Ovary (tissue), 9 donors: ENCODE data around the gene FARP1. TPM values are rescaled to one million over a fixed set of nuclear protein-coding genes. Genes with fewer than 3 reads are reported as not detected.

Experiments used
- DNase-seq, 5 donors: peaks; one replicate each; pipeline ENCODE4 v3.0.0-alpha.2; 2019 to 2020
- H3K27ac ChIP-seq, 2 donors: fragments of 200-600 bp; one replicate each; pipeline versions ENCODE4 v1.5.1 to v1.8.0; 2019 to 2022
- H3K27me3 ChIP-seq: fragments of 200-600 bp; one replicate; pipeline ENCODE4 v1.8.0; 2022
- H3K36me3 ChIP-seq: fragments of 200-600 bp; sonication (generic); one replicate; pipeline ENCODE4 v1.5.1; 2019
- H3K4me1 ChIP-seq: one replicate; pipeline ENCODE4 v1.8.1; 2013; ENCODE audit warnings: mild to moderate bottlenecking, moderate library complexity; ENCODE audit not compliant: insufficient read depth
- H3K4me3 ChIP-seq: fragments of 200-600 bp; sonication (generic); one replicate; pipeline ENCODE4 v1.5.1; 2017
- H3K9me3 ChIP-seq, 2 donors: fragments of 200-600 bp in 1 of 2; sonication (generic) in 1 of 2; one replicate each; pipeline versions ENCODE4 v1.5.1 to v1.8.1; 2013 to 2019; ENCODE audit warnings: mild to moderate bottlenecking in 1 of 2, moderate library complexity in 1 of 2
- EP300 ChIP-seq: sonication (generic); formaldehyde crosslinking; IDR thresholded peaks from one replicate; pipeline ENCODE4 v1.6.1; 2017; ENCODE audit warnings: antibody characterized with exemption
- POLR2A ChIP-seq: fragments of 450-650 bp; IDR thresholded peaks from one replicate; pipeline ENCODE4 v1.6.1; 2017; ENCODE audit warnings: antibody characterized with exemption, mild to moderate bottlenecking, moderate library complexity
- WGBS, 3 donors: extraction: QIAGEN DNeasy Blood & Tissue Kit in 1 of 3; methylation state at CpG; one replicate each; pipeline versions ENCODE4 v1.1.5 to v1.1.7; 2013 to 2017; 5-methylcytosine and 5-hydroxymethylcytosine counted together
- intact Hi-C, 4 donors: fragments of 100-400 bp; cut with DNase I; formaldehyde crosslinking; loops; one replicate each; pipeline versions ENCODE4 v1.11.0 to v1.15.1; 2022 to 2023
- polyA plus RNA-seq, 2 donors: library from polyadenylated mRNA; stranded (reverse); fragments of 200-250 nt in 1 of 2; fragments of 350-450 nt in 1 of 2; fragmentation: Illumina TruSeq in 1 of 2; extraction: RNeasy Lipid Tissue Mini Kit (QIAGEN cat#74804) in 1 of 2; gene quantifications; one replicate each; pipeline ENCODE4 v1.2.3, GENCODE V29; 2013 to 2014
- total RNA-seq, 7 donors: library from RNA; depleted of rRNA in 2 of 7; stranded (reverse); fragments of >200 nt in 2 of 7; fragmentation: NEBNext Ultra II Directional in 3 of 7; extraction: Animal tissue kit (Norgen Biotek cat#: 25700) in 3 of 7; gene quantifications; one replicate each; pipeline versions ENCODE4 v1.1.0 to v1.2.4, GENCODE V29; 2016 to 2023
- TF ChIP-seq, protein P1 (sequence below), 3 donors: fragments of 450-650 bp in 2 of 3; fragments of 200-600 bp in 1 of 3; IDR thresholded peaks; one replicate each; pipeline versions ENCODE4 v1.5.1 to v1.8.0; 2016 to 2022; ENCODE audit warnings: antibody characterized with exemption in 3 of 3, mild to moderate bottlenecking in 1 of 3
- donor health status: DM: no; HTN: no; CAD: no; lungs with moderate emphysema.
- donor health status: DM: no; HTN: no; CAD: no.
- donor health status: Bipolar disorder and iron deficiency.
- donor health status: DM: yes; HTN: yes; CAD: no.
- donor health status: DM: no; HTN: no; CAD: no.
- donor health status: DM: yes; HTN: yes; CAD: no.

The FARP1 gene
- total and polyA plus RNA-seq, 9 donors: 10.2 to 90.1 (median 35.6) TPM

GRCh38 chr13:98242403-98242802, 99.5 kb downstream of the FARP1 start:
- H3K27ac ChIP-seq: no peak overlapping the region
- intact Hi-C loops: no loop called here
- no peaks in the 10 kb centered on the region for H3K4me1 ChIP-seq
- TF ChIP-seq POLR2A (no peak), EP300 (no peak)
- TF ChIP-seq, protein P1, sequence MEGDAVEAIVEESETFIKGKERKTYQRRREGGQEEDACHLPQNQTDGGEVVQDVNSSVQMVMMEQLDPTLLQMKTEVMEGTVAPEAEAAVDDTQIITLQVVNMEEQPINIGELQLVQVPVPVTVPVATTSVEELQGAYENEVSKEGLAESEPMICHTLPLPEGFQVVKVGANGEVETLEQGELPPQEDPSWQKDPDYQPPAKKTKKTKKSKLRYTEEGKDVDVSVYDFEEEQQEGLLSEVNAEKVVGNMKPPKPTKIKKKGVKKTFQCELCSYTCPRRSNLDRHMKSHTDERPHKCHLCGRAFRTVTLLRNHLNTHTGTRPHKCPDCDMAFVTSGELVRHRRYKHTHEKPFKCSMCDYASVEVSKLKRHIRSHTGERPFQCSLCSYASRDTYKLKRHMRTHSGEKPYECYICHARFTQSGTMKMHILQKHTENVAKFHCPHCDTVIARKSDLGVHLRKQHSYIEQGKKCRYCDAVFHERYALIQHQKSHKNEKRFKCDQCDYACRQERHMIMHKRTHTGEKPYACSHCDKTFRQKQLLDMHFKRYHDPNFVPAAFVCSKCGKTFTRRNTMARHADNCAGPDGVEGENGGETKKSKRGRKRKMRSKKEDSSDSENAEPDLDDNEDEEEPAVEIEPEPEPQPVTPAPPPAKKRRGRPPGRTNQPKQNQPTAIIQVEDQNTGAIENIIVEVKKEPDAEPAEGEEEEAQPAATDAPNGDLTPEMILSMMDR (IDR thresholded peaks at IDR 0.05): no peak
- H3K4me3 ChIP-seq: no peak overlapping the region
- no peak for DNase-seq
- H3K27me3 ChIP-seq: no peaks in the 10 kb centered on the region
- 90 to 94% (median 92%) methylated on average over 4 of the region's 4 CpGs for WGBS, 3 donors
- no peaks in the 10 kb centered on the region for H3K9me3 ChIP-seq
- no peaks in the 10 kb centered on the region for H3K36me3 ChIP-seq

DNA sequence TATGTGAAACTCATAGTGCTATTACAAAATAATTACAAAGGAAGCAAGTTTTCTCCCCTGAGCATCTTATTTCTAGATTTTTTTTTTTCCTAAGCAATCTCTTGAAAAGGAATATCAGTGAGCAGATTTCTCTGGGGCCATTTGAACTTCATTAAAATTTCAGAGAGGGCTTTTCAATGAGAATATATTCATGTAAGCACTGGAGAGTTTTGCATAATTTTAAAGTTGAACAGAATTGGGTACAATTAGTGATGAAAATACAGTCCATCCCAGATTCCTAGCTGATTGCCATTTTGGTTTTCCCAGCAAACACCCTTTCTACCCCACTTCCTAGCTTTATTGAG, 101.0 kb downstream of the FARP1 start:
- H3K4me3 ChIP-seq: no peak overlapping the region
- H3K9me3 ChIP-seq: no peaks in the 10 kb centered on the region
- no peak overlapping the region for H3K27ac ChIP-seq
- TF ChIP-seq, protein P1 (IDR thresholded peaks at IDR 0.05): no peak
- TF ChIP-seq POLR2A (no peak), EP300 (no peak)
- no peaks in the 10 kb centered on the region for H3K27me3 ChIP-seq
- no peaks in the 10 kb centered on the region for H3K4me1 ChIP-seq
- no peak for DNase-seq
- no peaks in the 10 kb centered on the region for H3K36me3 ChIP-seq
- intact Hi-C loops: no loop called here

DNA sequence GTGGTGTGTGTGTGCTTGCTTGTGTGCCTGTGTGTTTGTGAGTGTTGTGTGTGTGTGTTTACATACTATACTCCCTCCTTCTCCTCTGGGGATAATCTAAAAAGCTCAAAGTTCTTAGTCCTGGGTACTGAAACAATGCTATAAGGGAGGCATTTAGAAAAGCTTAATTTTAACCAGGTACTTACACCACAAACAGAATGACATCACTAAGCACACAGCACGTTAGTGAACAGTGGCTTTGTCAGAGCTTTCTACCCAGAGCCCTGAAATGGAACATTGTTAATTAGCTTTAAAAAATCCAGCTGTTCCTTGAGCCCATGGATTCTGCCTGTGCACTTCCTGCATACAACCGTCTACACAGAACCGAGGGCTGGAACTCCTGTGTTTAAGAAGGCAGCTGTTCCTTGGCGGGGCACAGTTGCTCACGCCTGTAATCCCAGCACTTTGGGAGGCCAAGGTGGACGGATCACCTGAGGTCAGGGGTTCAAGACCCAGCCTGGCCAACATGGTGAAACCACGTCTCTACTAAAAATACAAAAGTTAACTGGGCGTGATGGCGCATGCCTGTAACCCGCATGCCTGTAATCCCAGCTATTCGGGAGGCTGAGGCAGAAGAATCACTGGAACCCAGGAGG, 103.8 kb downstream of the FARP1 start:
- no peaks in the 10 kb centered on the region for H3K36me3 ChIP-seq
- intact Hi-C loops: no loop called here
- TF ChIP-seq, protein P1 (IDR thresholded peaks at IDR 0.05): no peak
- no peak for TF ChIP-seq POLR2A
- TF ChIP-seq EP300: no peak
- no peaks in the 10 kb centered on the region for H3K9me3 ChIP-seq
- no peaks in the 10 kb centered on the region for H3K4me1 ChIP-seq
- no peak overlapping the region for H3K4me3 ChIP-seq
- WGBS, 3 donors: 64 to 76% (median 69%) methylated on average over 11 of the region's 11 CpGs
- H3K27ac ChIP-seq: no peak overlapping the region
- DNase-seq: no peak
- no peaks in the 10 kb centered on the region for H3K27me3 ChIP-seq

DNA sequence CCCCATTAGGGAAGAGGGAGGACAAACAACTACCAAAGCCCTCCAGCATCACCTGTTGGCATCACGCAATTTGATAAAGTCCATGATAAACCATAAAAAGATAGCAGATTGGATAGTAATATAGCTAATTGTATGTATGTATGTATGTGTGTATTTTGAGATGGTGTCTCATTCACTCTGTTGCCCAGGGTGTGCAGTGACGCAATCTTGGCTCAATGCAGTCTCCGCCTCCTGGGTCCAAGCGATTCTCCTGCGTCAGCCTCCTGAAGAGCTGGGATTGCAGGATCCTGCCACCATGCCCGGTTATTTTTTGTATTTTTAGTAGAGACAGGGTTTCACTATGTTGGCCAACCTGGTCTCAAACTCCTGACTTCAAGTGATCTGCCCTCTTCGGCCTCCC, 108.8 kb downstream of the FARP1 start:
- DNase-seq: no peak
- WGBS, 3 donors: 97 to 99% (median 97%) methylated on average over 7 of the region's 7 CpGs
- Histone ChIP-seq H3K27me3 (no peaks in the 10 kb centered on the region), H3K4me1 (peaks cover 6% of the 10 kb centered on the region), H3K9me3 (no peaks in the 10 kb centered on the region), H3K4me3 (no peak overlapping the region), H3K27ac (no peak overlapping the region), H3K36me3 (no peaks in the 10 kb centered on the region)
- TF ChIP-seq EP300 (no peak), POLR2A (no peak)
- TF ChIP-seq, protein P1 (IDR thresholded peaks at IDR 0.05): no peak
- intact Hi-C loops: no loop called here
